Occipital lobe (tissue), 2 donors: ENCODE data around the gene ZIC1. TPM values are rescaled to one million over a fixed set of nuclear protein-coding genes. Genes with fewer than 3 reads are reported as not detected.

Experiments
- DNase-seq: peaks from one replicate; lab custom pipeline; 2025; lab: John Stamatoyannopoulos, UW
- total RNA-seq: library from RNA; depleted of rRNA; stranded (reverse); fragments of >200 nt; gene quantifications from one replicate; pipeline ENCODE4 v1.2.3, GENCODE V29; 2014

The ZIC1 gene
- total RNA-seq, 1 donor from 2014 or later: 15.6 TPM

DNA sequence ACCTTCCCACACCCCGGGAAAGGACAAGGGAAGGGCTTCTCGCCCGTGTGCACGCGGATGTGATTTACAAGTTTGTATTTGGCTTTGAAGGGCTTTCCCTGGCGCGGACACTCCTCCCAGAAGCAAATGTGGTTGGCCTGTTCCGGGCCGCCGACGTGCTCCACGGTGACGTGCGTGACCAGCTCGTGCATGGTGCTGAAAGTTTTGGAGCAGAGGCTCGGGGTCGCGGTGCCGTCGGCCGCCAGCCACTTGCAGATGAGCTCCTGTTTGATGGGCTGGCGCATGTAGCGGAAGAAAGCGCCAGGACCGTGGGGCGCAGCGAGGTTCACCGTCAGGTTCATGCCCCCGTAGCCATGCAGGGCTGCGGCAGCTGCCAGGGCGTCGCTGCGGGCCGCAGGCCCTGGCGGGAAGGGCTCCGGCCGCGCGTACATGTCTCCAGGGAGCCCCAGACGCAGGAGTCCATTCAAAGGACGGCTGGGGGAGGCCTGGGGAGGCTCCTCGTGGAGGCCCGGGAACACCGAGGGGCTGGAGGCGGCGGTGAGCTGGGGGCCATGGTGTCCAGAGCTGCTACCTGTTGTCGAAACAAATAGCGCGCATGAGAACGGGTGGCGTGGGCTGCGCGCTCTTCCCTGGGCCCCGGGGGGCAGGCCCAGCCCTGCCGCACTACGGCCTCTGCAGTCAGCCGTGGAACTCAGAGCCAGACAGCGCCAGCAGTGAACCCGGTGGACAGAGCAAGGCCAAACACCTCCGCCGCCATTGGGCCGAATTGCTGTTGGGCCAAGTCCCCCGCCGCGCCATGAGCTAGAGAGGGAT is 13.1 kb upstream of the ZIC1 start:
- DNase-seq: no peak

DNA sequence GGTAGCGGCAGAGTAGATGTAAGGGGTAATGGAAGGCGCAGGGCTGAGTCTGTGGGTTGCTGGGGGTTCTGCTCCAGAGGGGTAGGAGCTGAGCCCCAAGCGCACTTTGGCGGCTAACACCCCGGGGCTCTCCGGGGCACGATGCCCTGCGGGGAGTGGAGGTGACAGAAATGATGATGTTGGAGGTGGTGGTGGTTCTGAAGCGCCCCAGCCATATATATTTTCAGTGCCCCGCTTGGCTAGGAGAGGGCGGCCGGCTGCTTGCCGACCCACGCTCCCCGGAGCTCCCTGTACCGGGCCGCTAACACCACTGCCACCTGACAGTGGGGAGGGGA is 12.5 kb upstream of the ZIC1 start:
- no peak for DNase-seq

DNA sequence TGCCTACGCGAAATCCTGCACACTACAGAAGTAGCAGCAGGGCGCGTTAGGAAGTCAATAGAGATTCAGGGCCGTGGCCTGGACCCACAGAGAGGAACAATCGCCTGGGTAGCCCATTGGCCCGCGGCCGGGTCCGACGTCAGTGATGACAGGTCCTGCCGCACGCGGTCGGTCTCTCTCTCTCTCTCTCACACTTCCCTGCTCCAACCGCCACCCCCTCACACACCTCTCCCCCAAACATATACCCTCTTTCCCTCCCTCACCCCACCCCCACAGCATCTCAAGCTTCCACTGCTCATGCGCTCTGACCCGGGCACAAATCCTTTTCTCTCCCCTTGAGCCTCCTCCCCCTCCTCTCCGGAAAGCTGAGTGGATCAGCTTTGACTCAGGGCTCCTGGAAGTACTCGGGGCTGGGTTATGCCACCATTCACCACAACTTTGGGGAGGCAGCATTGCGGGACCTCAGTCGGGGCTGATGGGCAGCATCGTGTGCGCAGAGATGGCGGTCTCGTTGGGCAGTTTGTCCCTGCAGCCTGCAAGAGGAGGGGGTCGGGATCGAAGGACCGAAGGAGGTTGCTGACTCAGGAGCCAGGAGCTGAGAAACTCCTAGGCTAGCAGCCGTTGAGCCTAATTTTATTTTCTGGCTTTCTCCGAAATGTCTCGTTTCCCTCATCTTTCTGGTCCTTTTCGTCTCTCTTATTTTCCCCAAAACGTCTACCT is 11.8 kb upstream of the ZIC1 start:
- DNase-seq: no peak

DNA sequence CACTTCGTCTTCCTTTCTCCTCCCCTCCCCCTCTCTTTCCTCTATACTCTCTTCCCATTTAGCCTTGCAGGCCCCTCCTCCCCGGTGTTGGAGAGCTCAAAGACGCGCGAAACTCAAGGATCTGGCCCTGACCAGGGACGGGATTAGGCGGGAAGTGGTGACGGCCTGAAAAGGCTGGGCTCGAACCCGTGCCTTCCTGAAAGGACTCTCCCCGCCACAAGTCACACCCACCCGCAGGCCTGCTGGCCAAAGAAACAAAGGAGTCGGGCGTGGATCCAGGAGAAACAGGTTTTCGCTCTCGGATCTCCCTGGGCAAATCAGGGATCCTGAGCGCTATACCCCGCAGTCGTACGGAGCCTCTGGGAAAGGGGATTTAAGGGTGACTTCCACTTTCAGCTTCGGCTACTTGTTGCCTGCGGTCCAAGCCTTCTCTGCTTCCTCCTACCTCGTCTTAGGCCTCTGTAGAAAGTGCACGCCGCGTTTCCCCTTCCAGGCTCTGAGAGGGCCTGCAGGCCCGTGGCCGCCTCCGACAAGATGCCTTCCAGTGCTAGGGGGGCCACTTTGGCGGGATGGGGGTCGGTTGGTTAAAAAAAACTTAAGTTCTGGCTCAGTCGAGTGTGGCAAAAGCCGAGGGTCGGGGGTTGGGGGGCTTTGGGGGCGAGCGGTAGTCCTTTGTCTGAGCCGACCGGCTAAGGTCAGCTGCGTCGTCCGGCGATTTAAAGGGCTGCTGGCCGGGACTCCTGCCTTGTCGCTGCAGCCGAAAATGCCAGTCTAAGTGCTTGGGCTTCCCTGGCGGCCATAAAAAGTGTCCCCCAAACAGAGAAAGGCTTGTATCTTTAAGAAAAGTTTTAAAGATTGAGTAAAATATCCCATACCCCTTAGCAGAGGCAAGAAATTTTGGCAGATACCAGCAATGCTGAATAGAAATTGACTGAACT is 11.0 kb upstream of the ZIC1 start:
- no peak for DNase-seq

DNA sequence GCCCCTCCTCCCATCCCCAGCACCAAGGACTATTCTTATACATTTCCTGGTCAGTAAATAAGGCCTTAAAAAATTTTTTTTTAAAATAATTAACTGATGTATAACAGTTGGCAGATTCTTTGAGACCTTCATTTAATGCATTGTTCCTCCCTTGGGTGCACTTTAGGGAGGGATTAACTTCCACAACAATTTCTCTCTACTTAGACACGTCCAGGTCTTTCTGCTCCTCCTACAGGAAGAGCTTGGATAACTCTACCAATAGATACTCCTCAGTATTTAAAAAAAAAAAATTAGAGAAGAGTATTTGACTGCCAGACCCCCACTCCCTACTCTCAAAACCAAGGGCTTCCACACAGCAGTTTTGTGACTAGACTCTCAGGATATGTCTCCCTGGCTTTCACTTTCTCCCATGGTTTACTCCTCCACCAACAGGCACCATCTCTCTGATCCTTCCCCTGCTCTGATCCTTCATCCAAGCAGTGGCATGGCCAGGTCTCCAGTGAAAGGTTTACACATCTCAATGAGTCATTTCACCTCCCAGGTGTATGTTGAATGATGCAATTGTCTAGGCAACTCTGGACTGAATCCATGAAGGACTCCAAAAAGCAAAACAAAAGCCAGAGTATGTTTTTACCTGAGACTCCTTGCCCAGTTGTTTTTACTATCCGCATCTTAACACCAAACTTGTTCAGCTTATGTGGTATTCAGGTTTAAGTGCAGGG is 10.2 kb upstream of the ZIC1 start:
- DNase-seq: no peak

DNA sequence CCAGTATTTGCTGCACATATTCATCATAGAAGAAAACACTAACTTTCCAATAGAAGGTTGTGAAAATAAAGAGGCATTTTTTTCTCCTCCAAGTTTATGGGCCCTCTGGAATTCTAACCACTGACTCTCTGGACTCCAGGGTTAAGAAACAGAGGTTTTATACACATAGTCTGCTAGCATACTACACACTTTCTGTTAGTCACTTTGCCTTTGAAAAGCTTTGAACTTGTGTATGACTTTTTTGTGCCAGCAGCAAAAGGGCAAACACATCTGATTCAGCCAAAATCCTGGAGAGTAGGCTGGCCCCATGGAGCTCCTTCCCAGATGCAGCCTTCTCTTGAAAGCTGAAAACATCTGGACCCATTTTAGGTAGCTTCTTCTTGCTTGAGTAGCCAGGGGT is 9.1 kb upstream of the ZIC1 start:
- DNase-seq: no peak

DNA sequence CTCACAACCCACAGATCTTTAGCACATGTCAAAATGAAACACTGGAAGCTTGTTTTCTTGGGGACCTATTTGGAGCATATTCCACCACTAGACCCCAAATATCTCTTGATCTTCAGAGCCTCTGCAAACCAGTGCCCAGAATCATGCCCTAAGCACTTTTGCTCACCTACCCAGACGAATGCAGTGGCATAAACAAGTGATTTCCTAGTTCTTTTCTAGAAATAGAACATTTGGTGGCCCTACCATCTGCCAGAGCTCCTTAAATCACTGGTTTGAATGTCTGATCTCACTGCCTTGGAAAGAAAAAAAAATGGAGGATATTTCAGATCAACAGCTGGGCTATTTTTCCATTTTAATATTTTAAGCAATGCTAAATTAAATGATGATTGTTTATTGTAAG is 8.2 kb upstream of the ZIC1 start:
- DNase-seq: no peak

DNA sequence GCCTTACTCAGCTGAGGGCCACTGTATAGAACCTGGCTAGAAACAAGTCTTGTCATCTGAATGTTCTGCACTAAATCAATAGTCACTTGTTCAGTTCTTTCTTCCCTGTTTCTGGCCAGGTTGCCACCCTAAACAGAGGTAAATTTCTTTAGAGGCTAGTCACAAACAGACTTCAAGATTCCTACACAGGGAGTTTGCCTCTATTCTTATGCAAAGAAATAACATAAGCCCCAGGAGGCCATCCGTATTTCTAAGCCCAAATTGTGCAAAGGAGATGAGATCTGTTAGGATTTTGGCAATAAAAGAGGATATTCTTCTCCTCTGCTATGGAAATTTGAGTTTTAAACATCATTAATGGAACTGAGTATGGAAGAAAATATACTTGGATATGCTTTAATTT is 7.7 kb upstream of the ZIC1 start:
- DNase-seq: no peak

DNA sequence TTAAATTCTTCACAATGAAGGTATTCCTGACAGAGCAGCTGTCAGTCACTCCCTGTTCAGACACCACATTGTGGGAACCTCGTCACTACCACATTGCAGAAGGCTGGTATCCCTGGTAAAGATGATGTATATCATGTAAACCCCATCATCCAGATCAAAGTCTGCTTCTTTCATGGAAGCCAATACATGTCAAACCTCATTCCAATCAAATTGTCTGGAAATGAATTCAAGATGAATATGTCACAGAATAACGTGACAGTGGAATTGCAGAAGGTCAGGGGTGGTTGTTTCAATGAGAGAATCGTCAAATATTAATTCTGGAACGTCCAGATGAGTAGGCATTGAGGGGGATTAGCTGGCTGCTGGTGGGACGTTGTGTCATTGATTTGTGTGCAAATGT is 7.0 kb upstream of the ZIC1 start:
- no peak for DNase-seq

DNA sequence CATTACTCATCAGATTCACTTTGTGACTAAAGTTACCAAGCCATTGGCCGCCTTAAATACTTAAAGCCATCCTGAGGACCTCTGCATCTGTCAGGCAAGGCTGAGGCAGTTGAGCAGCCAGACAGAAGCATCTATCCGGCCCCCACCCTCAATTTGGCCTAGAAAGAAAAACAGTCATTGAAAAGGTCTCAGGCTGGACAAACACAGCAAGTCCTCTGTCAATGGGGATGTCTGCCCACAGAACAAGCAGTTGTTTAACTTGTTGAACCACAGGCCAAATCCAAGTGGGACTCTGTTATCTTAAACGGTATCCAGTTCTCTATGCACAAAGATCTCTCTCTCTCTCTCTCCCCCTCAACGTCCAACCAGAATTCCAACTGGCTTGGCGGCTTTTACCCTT is 5.7 kb upstream of the ZIC1 start:
- no peak for DNase-seq

DNA sequence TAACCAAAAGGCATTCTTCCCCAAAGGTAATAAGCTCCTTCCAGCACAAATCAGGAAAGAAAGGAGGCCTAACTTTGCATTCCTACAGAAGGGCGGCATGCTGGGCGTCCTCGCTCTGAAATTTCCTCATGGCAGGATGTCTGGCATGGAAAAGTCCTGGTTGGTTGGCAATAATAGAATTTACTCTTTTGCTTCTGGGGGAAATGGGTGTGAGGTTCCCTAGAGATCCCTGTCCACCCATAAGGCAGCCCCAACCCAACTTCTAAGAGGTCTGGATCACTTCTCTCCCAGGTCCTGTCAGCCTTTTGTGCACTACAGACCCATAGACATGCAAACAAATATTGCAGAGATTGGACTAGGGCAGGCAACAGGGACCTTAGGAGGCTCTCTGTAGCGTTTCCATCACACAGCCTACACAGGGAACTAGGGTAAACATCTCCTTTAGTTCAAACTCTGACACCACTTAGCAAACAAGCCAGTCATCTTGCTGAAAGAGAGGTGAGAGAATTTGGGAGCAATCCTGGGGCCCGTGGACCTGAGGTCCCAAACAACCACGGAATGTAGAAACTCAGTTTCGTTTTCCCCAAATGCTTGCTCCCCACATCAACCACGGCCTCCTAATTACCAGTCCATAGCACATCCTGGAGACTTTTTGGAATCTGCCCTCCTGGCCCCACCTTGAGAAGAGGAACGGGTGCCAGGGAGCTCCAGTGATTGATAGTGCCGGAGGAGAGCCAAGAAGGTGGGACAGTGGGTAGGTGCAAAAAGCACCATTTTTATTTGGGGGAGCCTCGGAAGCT is 5.0 kb upstream of the ZIC1 start:
- no peak for DNase-seq

DNA sequence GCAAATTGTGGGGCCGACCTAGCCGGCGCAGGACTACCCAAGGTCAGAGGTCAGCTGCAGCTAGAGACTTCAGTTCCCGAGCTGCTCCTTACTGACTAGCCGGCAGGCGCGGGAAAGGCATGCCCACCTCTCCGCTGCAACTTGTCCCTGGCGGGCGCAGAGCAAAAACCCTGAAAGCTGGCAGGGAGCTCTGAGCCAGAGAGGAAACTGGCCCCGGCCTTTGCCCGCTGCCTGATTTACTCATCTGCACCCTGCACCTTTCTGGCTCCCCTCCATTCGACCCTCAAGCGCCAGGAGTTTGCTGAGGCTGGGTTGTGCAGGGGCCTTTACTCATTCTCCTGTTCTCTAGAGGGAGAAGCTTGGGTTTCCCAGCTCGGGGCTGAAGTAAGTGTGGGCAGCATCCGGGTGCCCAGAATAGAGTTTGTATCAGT is 4.3 kb upstream of the ZIC1 start:
- no peak for DNase-seq

DNA sequence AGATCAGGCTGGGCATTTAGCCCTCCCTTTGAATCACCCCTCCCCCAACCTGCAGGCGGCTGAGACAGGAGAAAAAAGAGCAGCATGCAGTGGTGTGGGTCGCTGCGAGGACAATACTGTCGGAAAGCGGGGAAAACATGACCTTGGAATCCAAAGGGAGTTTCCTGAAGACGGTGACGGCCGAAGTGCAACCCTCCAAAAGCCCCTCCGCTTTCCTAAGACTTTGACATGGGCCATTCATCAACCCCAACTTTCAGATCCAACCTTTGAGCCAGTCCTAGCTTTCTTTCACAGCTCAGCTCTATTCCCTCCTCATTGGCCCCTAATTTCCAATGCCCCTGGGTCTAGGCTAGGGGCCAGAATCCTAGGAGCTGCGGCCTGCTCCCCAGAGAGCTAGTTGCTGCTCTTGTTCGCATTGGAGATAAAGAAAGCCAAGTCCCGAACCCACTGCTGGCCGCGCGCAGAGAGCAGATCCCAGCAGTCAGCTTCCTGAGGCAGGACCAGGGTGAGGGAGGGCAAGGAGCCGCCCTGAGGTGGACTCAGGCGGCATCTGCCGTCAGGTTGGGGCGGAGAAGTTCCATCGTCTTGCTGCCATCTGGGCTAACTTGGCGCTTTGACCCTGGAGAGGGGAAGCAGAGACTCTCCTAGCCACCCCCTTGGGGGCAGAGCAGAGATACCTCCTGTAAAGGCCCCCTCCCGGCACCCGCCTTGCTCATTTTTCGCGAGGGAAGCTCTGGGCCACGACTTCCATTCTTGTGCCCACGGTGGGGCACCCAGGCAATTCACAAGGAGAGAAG is 3.7 kb upstream of the ZIC1 start:
- no peak for DNase-seq

DNA sequence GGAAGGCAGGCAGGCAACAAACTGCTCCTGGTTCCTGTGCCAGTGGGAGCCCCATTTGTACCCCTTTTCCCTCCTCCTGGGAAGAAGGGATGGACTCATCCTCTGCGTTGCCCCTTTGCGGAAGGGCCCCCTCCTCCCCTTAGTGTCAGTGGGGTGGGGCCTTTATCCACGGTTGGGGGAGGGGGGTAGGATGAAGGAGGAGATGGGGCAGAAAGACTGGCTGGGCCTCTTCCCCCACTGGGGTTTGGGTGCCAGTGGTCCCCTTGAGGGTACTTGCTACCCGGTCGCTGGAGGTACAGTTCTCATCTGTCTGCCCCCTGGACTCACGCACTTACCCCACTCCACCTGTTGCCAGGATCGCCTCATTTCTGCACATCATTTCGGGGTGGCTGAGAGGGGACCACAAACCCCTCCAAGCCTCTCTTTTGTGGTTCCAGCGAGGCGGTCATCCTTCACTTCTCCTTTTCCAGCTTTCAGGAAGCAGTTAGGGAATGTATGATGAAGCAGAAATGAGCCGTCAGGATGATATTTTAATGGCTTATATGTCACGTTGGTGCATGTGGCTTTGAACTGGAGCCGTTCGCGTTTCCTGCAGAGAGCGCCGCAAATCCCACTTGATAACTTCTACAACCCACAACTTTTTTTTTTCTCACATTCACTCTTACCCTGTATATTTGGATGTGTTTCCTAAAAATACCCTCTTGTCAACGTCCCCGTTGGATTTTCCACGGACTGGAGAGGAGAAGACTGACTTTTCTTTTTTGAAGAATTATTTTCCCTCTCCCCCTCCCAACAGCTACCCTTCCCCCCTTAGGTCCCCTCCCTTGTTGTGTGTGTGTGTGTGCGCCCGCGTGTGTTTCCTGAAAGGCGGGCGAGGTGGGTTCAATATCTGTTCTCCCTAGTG is 2.9 kb upstream of the ZIC1 start, which contains the start of gene ZIC4:
Gene ZIC4 (minus strand): TSS at position 516 of the 904 bp plus-strand sequence. CDS start 3,746 bp downstream, outside the sequence.
- DNase-seq: no peak

DNA sequence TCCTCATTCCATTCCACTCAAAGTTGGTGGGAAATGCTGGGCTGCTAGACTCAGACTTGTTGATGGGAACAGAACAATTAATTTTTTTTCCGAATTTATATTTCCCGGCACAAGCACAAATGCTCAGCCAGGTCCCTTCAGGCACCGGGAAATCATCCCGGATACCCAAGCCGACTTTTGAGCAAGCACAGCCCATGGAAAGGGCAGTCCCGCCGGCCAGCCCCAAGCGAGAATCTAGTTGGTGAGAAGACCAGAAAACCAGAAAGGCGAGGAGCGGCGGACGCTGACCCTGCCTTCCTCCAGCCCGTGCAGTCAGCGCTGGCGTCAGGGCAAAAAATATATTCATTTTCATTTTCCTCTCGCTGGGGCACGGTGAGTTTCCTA is 2.1 kb upstream of the ZIC1 start:
- no peak for DNase-seq

DNA sequence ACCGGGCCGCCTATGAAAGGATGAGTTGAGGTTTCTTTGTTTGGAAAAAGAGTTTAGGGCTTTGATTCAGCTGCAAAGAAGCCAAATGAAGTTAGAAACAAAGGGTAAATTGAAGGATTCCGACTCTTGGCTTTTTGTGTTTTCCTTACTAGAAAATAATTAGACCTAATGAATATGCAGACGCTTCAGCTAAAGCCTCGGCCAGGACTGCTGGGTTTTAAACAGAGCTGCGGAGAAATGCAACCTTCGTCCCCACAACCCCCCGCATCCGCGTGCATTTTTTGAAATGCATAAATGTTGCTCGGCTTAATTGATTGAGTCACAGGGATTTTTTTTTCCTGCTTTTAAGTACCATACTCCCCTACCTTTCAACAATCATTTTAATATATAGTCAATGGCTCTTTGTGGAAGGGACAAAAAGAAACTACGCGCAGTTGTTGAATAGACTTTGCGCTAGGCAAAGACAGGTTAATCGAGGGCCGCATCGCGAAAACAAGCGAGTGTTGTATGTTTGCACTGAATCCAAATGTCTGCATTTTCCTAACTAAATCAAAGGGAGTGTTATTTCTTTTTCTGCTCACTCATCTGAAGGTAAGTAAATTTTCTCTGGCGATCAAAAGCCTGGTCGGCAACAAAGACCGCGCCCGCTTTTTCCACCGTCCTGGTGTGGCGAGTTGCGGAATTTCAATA is 1.5 kb upstream of the ZIC1 start:
- DNase-seq: no peak

DNA sequence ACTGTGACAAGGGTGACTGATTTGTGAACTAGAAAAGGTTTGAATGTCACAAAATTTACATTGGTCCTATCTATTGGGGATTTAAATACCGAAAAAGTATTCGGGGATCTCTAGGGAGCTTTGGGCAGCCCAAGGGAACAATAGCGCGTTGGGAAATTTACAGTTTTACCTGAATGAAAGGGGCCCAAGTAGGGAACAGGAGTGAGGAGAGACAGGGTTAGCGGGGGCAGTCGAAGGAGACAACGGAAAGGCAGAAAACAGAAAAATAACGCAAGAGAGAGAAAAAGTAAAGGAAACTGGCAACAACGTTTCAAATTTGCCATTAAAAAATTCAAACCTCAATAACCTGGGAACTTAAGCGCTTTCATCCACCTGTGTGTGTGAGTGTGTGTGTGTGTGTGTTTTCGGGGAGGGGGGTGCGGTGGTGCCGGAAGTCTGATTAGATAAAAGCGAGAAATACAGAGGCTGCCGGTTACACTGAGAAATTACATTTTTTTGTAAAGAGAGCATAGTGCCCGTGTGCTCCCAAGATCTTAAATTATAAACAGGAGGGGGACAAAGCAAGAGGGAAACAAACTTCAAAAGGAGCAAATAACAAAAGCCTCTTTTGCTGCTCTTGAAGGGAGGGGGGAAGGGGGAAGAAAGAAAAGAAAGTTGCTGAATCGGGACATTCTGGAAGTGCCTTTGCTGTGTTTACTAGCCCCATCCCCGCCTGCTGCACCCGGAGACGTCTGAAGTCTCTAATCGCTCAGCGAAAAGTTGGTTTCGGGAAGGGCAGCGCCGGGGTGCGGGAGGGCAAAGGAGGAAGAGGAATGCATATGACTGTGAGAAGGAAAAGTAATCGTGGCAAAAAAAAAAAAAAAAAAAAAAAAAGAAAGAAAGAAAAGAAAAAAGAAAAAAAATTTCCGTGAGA is 721 bp upstream of the ZIC1 start:
- DNase-seq: no peak
